ENCODE results near the gene GOLGA8N.

Gene GOLGA8N

GRCh38 chr15:32646291-32646690 lies 53.0 kb downstream of the GOLGA8N start:
- no peaks in the 10 kb centered on the region for H3K79me2 ChIP-seq (ENCODE audit: low read length)
- DNase-seq: no peak
- H3K9me2 ChIP-seq (replicated peaks; ENCODE audit: insufficient read depth, low read length): no peaks in the 10 kb centered on the region
- no peak overlapping the region for H3K9ac ChIP-seq (ENCODE audit: low read length)
- no peak overlapping the region for H2AFZ ChIP-seq (ENCODE audit: low read length)
- no peak overlapping the region for H3K4me3 ChIP-seq (ENCODE audit: low read length)
- H4K20me1 ChIP-seq (ENCODE audit: insufficient read depth, low read length): no peaks in the 10 kb centered on the region
- H3K27me3 ChIP-seq (replicated peaks; ENCODE audit: insufficient read depth, low read length): no peaks in the 10 kb centered on the region
- no peaks in the 10 kb centered on the region for H3K36me3 ChIP-seq (replicated peaks; ENCODE audit: insufficient read depth, low read length)
- H3K4me2 ChIP-seq (ENCODE audit: low read depth, low read length): no peak overlapping the region
- H3K9me3 ChIP-seq (replicated peaks; ENCODE audit: insufficient read depth, low read length): no peaks in the 10 kb centered on the region
- no peaks in the 10 kb centered on the region for H3K4me1 ChIP-seq (ENCODE audit: low read length)
- TF ChIP-seq CTCF (IDR thresholded peaks at IDR 0.05; ENCODE audit: low read length): no peak
- TF ChIP-seq EZH2phosphoT487 (IDR thresholded peaks at IDR 0.05; ENCODE audit: low read length): no peak
- TF ChIP-seq EZH2 (optimal IDR thresholded peaks at IDR 0.05; ENCODE audit: low read depth, low read length): no peak
- H3K27ac ChIP-seq (ENCODE audit: low read length): no peak overlapping the region
- H3F3A ChIP-seq (ENCODE audit: insufficient read depth, low read length): no peaks in the 10 kb centered on the region

- no peak overlapping the region for H3K4me2 ChIP-seq (ENCODE audit: low read depth, low read length)
- H3K4me1 ChIP-seq (ENCODE audit: low read length): no peaks in the 10 kb centered on the region
- no peaks in the 10 kb centered on the region for H4K20me1 ChIP-seq (ENCODE audit: insufficient read depth, low read length)
- H3K79me2 ChIP-seq (ENCODE audit: low read length): no peaks in the 10 kb centered on the region
- H3K4me3 ChIP-seq (ENCODE audit: low read length): no peak overlapping the region
- no peak overlapping the region for H2AFZ ChIP-seq (ENCODE audit: low read length)
- no peaks in the 10 kb centered on the region for H3K27me3 ChIP-seq (replicated peaks; ENCODE audit: insufficient read depth, low read length)
- no peak for TF ChIP-seq EZH2 (optimal IDR thresholded peaks at IDR 0.05; ENCODE audit: low read depth, low read length)
- no peak for TF ChIP-seq EZH2phosphoT487 (IDR thresholded peaks at IDR 0.05; ENCODE audit: low read length)
- TF ChIP-seq CTCF (IDR thresholded peaks at IDR 0.05; ENCODE audit: low read length): peak; percentile 25
- no peak overlapping the region for H3K27ac ChIP-seq (ENCODE audit: low read length)
- no peaks in the 10 kb centered on the region for H3F3A ChIP-seq (ENCODE audit: insufficient read depth, low read length)
- H3K36me3 ChIP-seq (replicated peaks; ENCODE audit: insufficient read depth, low read length): 0 out of 2 replicates have a peak, but pooled peaks cover 2% of the 10 kb centered on the region
- DNase-seq: no peak
- H3K9me2 ChIP-seq (replicated peaks; ENCODE audit: insufficient read depth, low read length): no peaks in the 10 kb centered on the region
- H3K9me3 ChIP-seq (replicated peaks; ENCODE audit: insufficient read depth, low read length): no peaks in the 10 kb centered on the region
- no peak overlapping the region for H3K9ac ChIP-seq (ENCODE audit: low read length)
These were observed 56.1 kb downstream of the GOLGA8N start for GRCh38 chr15:32649342-32649741.

GRCh38 chr15:32651229-32651837 lies 58.1 kb downstream of the GOLGA8N start:
- H3K4me3 ChIP-seq (ENCODE audit: low read length): no peak overlapping the region
- DNase-seq: peak; percentile 70
- H3F3A ChIP-seq (ENCODE audit: insufficient read depth, low read length): peaks cover 1% of the 10 kb centered on the region
- H3K9me3 ChIP-seq (replicated peaks; ENCODE audit: insufficient read depth, low read length): no peaks in the 10 kb centered on the region
- H3K4me2 ChIP-seq (ENCODE audit: low read depth, low read length): no peak overlapping the region
- no peaks in the 10 kb centered on the region for H3K27me3 ChIP-seq (replicated peaks; ENCODE audit: insufficient read depth, low read length)
- H2AFZ ChIP-seq (ENCODE audit: low read length): no peak overlapping the region
- no peak overlapping the region for H3K27ac ChIP-seq (ENCODE audit: low read length)
- H3K9ac ChIP-seq (ENCODE audit: low read length): no peak overlapping the region
- 0 out of 2 replicates have a peak, but pooled peaks cover 7% of the 10 kb centered on the region for H3K36me3 ChIP-seq (replicated peaks; ENCODE audit: insufficient read depth, low read length)
- no peaks in the 10 kb centered on the region for H3K9me2 ChIP-seq (replicated peaks; ENCODE audit: insufficient read depth, low read length)
- peaks cover 5% of the 10 kb centered on the region; the same call in 1 of the 2 replicates for H3K4me1 ChIP-seq (ENCODE audit: low read length)
- H4K20me1 ChIP-seq (ENCODE audit: insufficient read depth, low read length): no peaks in the 10 kb centered on the region
- H3K79me2 ChIP-seq (ENCODE audit: low read length): no peaks in the 10 kb centered on the region
- TF ChIP-seq EZH2 (optimal IDR thresholded peaks at IDR 0.05; ENCODE audit: low read depth, low read length): no peak
- no peak for TF ChIP-seq EZH2phosphoT487 (IDR thresholded peaks at IDR 0.05; ENCODE audit: low read length)
- TF ChIP-seq CTCF (IDR thresholded peaks at IDR 0.05; ENCODE audit: low read length): peak; percentile 88
